Measurements from ENCODE around the gene TCP11L1. TPM values are rescaled to one million over a fixed set of nuclear protein-coding genes. Genes with fewer than 3 reads are reported as not detected.

TCP11L1 gene
- total and polyA plus RNA-seq, 2 donors (not counting 1 experiment from before 2014, with no cell fraction given) = 7.7 to 19.7 TPM

DNA sequence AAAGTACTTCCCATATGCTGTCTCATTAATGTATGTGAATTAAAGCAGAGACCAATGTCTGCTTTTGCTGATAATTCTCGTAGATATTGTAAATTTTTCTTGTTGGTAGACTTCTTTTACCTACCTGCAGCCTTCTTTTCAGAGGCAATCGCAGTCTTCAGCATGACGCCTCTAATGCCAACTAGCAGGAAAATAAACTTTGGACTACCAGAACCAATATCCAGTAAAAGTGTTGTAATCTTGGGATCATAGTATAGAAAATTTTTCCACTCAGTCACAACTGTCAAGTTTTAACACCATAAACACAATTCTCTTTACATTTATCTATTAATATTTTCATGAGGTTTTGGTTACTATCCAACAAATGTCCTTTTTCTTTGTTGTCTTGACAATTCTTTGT lies 21.4 kb upstream of the TCP11L1 start:
- ATAC-seq (ENCODE audit: low read depth) (no peak), DNase-seq (no peak)
- Mint-ChIP-seq H3K4me3 (no peak overlapping the region), H3K4me1 (peaks cover 10% of the 10 kb centered on the region), H3K9me3 (ENCODE audit: insufficient read depth) (no peaks in the 10 kb centered on the region), H3K27ac (no peak overlapping the region), H3K27me3 (peaks cover 61% of the 10 kb centered on the region)
- H3K4me3 ChIP-seq (ENCODE audit: control extremely low read depth in 1 of 5, extremely low read depth in 1 of 5, insufficient read depth in 1 of 5, low read depth in 2 of 5, low read length in 4 of 5) = no peak overlapping the region
- H3K27me3 ChIP-seq (replicated peaks in 1 of 4; ENCODE audit: control extremely low read depth in 1 of 4, control insufficient read depth in 3 of 4, insufficient read depth in 4 of 4, low read length in 3 of 4) = peaks cover 0 to 33% (median 26%) of the 10 kb centered on the region in 4 experiments
- no peaks in the 10 kb centered on the region for H3K79me2 ChIP-seq (ENCODE audit: control insufficient read depth, insufficient read depth, low read length)
- CTCF ChIA-PET = no interaction called here
- intact Hi-C loops (cut with micrococcal nuclease) = loop anchor here (1.0 kb wide), 1 partner anchor 21 kb away; the partner anchor contains the start of gene TCP11L1
- no peak overlapping the region for H3K27ac ChIP-seq (ENCODE audit: low read length in 2 of 2)
- WGBS (ENCODE audit: insufficient coverage) = no CpG with 5 or more reads among the region's 3 CpGs
- POLR2A ChIA-PET = no interaction called here
- no peak overlapping the region for H2AFZ ChIP-seq (ENCODE audit: insufficient read depth, low read depth, low read length, poor library complexity, severe bottlenecking)
- H3K4me1 ChIP-seq (ENCODE audit: control insufficient read depth in 2 of 2, insufficient read depth in 2 of 2, low read length in 2 of 2) = peaks cover 5 to 11% of the 10 kb centered on the region in 2 donors
- no peak overlapping the region for H3K9ac ChIP-seq (ENCODE audit: low read length)
- H3K9me3 ChIP-seq (ENCODE audit: control extremely low read depth in 1 of 3, control insufficient read depth in 2 of 3, insufficient read depth in 1 of 3, low read length in 2 of 3) = peaks cover 0 to 9% (median 0%) of the 10 kb centered on the region in 3 donors
- TF ChIP-seq EZH2 (IDR thresholded peaks at IDR 0.05; ENCODE audit: borderline replicate concordance, insufficient read depth, low read depth, low read length, poor library complexity, severe bottlenecking) = no peak
- TF ChIP-seq, protein P1, sequence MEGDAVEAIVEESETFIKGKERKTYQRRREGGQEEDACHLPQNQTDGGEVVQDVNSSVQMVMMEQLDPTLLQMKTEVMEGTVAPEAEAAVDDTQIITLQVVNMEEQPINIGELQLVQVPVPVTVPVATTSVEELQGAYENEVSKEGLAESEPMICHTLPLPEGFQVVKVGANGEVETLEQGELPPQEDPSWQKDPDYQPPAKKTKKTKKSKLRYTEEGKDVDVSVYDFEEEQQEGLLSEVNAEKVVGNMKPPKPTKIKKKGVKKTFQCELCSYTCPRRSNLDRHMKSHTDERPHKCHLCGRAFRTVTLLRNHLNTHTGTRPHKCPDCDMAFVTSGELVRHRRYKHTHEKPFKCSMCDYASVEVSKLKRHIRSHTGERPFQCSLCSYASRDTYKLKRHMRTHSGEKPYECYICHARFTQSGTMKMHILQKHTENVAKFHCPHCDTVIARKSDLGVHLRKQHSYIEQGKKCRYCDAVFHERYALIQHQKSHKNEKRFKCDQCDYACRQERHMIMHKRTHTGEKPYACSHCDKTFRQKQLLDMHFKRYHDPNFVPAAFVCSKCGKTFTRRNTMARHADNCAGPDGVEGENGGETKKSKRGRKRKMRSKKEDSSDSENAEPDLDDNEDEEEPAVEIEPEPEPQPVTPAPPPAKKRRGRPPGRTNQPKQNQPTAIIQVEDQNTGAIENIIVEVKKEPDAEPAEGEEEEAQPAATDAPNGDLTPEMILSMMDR (IDR thresholded peaks at IDR 0.05) = no peak
- H4K20me1 ChIP-seq (ENCODE audit: control insufficient read depth, insufficient read depth, low read length, poor library complexity, severe bottlenecking) = no peaks in the 10 kb centered on the region
- H3K4me2 ChIP-seq (replicated peaks; ENCODE audit: low read depth, low read length, poor library complexity, severe bottlenecking) = no peak overlapping the region
- no peaks in the 10 kb centered on the region for H3K36me3 ChIP-seq (replicated peaks in 1 of 2; ENCODE audit: control extremely low read depth in 1 of 2, control insufficient read depth in 1 of 2, extremely low read depth in 1 of 2, insufficient read depth in 2 of 2, low read length in 1 of 2)

DNA sequence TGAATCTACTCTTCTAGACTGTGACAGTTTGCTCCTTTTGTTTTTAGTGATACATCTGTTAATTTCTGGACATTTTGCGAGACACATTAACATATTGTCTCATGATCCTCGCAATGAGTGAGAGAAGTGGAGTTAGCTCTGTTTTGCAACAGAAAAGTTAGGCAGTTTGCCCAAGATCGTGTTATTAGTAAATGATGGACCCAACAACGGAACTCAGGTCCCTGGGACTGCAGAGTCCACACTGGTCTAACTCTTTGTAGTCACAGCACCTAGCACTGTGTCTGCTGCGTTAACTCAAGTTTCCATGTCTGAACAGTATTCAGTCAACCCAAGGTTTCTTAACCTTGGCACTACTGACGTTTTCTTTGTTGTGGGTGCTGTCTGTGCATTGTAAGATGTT lies 20.5 kb upstream of the TCP11L1 start:
- no peaks in the 10 kb centered on the region for H3K79me2 ChIP-seq (ENCODE audit: control insufficient read depth, insufficient read depth, low read length)
- H3K9me3 Mint-ChIP-seq (ENCODE audit: insufficient read depth) = no peaks in the 10 kb centered on the region
- intact Hi-C loops (cut with micrococcal nuclease) = no loop called here
- peaks cover 5 to 11% of the 10 kb centered on the region in 2 donors for H3K4me1 ChIP-seq (ENCODE audit: control insufficient read depth in 2 of 2, insufficient read depth in 2 of 2, low read length in 2 of 2)
- H3K27me3 ChIP-seq (replicated peaks in 1 of 4; ENCODE audit: control extremely low read depth in 1 of 4, control insufficient read depth in 3 of 4, insufficient read depth in 4 of 4, low read length in 3 of 4) = peaks cover 0 to 33% (median 26%) of the 10 kb centered on the region in 4 experiments
- no peak overlapping the region for H3K27ac Mint-ChIP-seq
- no peak overlapping the region for H3K9ac ChIP-seq (ENCODE audit: low read length)
- H3K4me3 Mint-ChIP-seq = no peak overlapping the region
- CTCF ChIA-PET = no interaction called here
- H4K20me1 ChIP-seq (ENCODE audit: control insufficient read depth, insufficient read depth, low read length, poor library complexity, severe bottlenecking) = no peaks in the 10 kb centered on the region
- H3K36me3 ChIP-seq (replicated peaks in 1 of 2; ENCODE audit: control extremely low read depth in 1 of 2, control insufficient read depth in 1 of 2, extremely low read depth in 1 of 2, insufficient read depth in 2 of 2, low read length in 1 of 2) = no peaks in the 10 kb centered on the region
- no peak for DNase-seq
- ATAC-seq (ENCODE audit: low read depth) = no peak
- H3K4me3 ChIP-seq (ENCODE audit: control extremely low read depth in 1 of 5, extremely low read depth in 1 of 5, insufficient read depth in 1 of 5, low read depth in 2 of 5, low read length in 4 of 5) = no peak overlapping the region
- H3K4me2 ChIP-seq (replicated peaks; ENCODE audit: low read depth, low read length, poor library complexity, severe bottlenecking) = no peak overlapping the region
- WGBS (ENCODE audit: insufficient coverage) = 85% methylated on average over 5 of the region's 6 CpGs
- peaks cover 10% of the 10 kb centered on the region for H3K4me1 Mint-ChIP-seq
- H3K27me3 Mint-ChIP-seq = peaks cover 58% of the 10 kb centered on the region
- no peak overlapping the region for H3K27ac ChIP-seq (ENCODE audit: low read length in 2 of 2)
- TF ChIP-seq EZH2 (IDR thresholded peaks at IDR 0.05; ENCODE audit: borderline replicate concordance, insufficient read depth, low read depth, low read length, poor library complexity, severe bottlenecking) = no peak
- TF ChIP-seq, protein P1 (IDR thresholded peaks at IDR 0.05) = no peak
- no peak overlapping the region for H2AFZ ChIP-seq (ENCODE audit: insufficient read depth, low read depth, low read length, poor library complexity, severe bottlenecking)
- POLR2A ChIA-PET = no interaction called here
- H3K9me3 ChIP-seq (ENCODE audit: control extremely low read depth in 1 of 3, control insufficient read depth in 2 of 3, insufficient read depth in 1 of 3, low read length in 2 of 3) = peaks cover 0 to 9% (median 0%) of the 10 kb centered on the region in 3 donors
